GM23338 (cell line): ENCODE data around the gene SPANXD. TPM values are rescaled to one million over a fixed set of nuclear protein-coding genes. Genes with fewer than 3 reads are reported as not detected.

Experiments
- ATAC-seq: fragments of 200-7000 bp; cut with Tn5 transposase; 3 replicates; pipeline ENCODE4 v1.9.1; 2020
- DNase-seq: peaks from one replicate; pipeline ENCODE4 v3.0.0-alpha.2; 2015; ENCODE audit warnings: low spot score
- H2AFZ ChIP-seq: fragments of 200-600 bp; sonication (generic); 2 replicates; pipeline ENCODE4 v1.8.0; 2016; ENCODE audit warnings: antibody characterized with exemption, mild to moderate bottlenecking, moderate library complexity
- H3F3A ChIP-seq: fragments of 200-600 bp; sonication (generic); replicated peaks from 2 replicates; pipeline ENCODE4 v1.8.0; 2017; ENCODE audit warnings: antibody characterized with exemption, mixed run types, low read depth
- H3K27ac ChIP-seq: fragments of 200-600 bp; sonication (generic); 2 replicates; pipeline ENCODE4 v1.6.1; 2016; ENCODE audit warnings: low read depth
- H3K27me3 ChIP-seq: fragments of 200-600 bp; sonication (generic); 2 replicates; pipeline ENCODE4 v1.8.0; 2016; ENCODE audit warnings: mild to moderate bottlenecking, mixed run types, moderate library complexity; ENCODE audit not compliant: insufficient read depth
- H3K36me3 ChIP-seq: fragments of 200-600 bp; sonication (generic); 2 replicates; pipeline ENCODE4 v1.8.0; 2016; ENCODE audit warnings: mild to moderate bottlenecking; ENCODE audit not compliant: insufficient read depth
- H3K4me1 ChIP-seq: fragments of 200-600 bp; sonication (generic); 2 replicates; pipeline ENCODE4 v1.8.0; 2016; ENCODE audit warnings: mild to moderate bottlenecking, moderate library complexity; ENCODE audit not compliant: insufficient read depth
- H3K4me2 ChIP-seq: fragments of 200-600 bp; sonication (generic); 2 replicates; pipeline ENCODE4 v1.7.1; 2017; ENCODE audit warnings: mixed run types
- H3K4me3 ChIP-seq: fragments of 200-600 bp; sonication (generic); 2 replicates; pipeline ENCODE4 v1.6.1; 2016; ENCODE audit warnings: mixed run types
- H3K79me2 ChIP-seq: fragments of 200-600 bp; sonication (generic); replicated peaks from 2 replicates; pipeline ENCODE4 v1.8.0; 2017; ENCODE audit warnings: mild to moderate bottlenecking; ENCODE audit not compliant: insufficient read depth
- H3K9me2 ChIP-seq: fragments of 200-600 bp; sonication (generic); 2 replicates; pipeline ENCODE4 v1.8.0; 2017; ENCODE audit not compliant: insufficient read depth
- H4K20me1 ChIP-seq: fragments of 200-600 bp; sonication (generic); replicated peaks from 2 replicates; pipeline ENCODE4 v1.8.0; 2017; ENCODE audit warnings: mild to moderate bottlenecking; ENCODE audit not compliant: insufficient read depth
- H3K27ac Mint-ChIP-seq: 2 replicates; pipeline ENCODE4 v1.8.0; 2020; ENCODE audit warnings: inconsistent platforms, mild to moderate bottlenecking, moderate library complexity, mixed read lengths
- H3K27me3 Mint-ChIP-seq: 3 replicates; pipeline ENCODE4 v1.8.0; 2022; ENCODE audit warnings: low read depth, mild to moderate bottlenecking, moderate library complexity, mixed read lengths, inconsistent platforms; ENCODE audit not compliant: insufficient read depth, poor library complexity
- H3K36me3 Mint-ChIP-seq: 3 replicates; pipeline ENCODE4 v1.8.0; 2021; ENCODE audit warnings: low read depth, mild to moderate bottlenecking, inconsistent platforms, moderate library complexity, mixed read lengths
- H3K4me1 Mint-ChIP-seq: 3 replicates; pipeline ENCODE4 v1.8.0; 2020; ENCODE audit warnings: mild to moderate bottlenecking, inconsistent platforms, mixed read lengths
- H3K4me3 Mint-ChIP-seq: 3 replicates; pipeline ENCODE4 v1.8.0; 2021; ENCODE audit warnings: moderate library complexity, mild to moderate bottlenecking, inconsistent platforms, mixed read lengths
- H3K9me3 Mint-ChIP-seq: 3 replicates; pipeline ENCODE4 v1.8.0; 2020; ENCODE audit warnings: moderate library complexity, mild to moderate bottlenecking, inconsistent platforms, mixed read lengths
- CREB1 ChIP-seq: fragments of 250-450 bp; sonication (Bioruptor Pico); IDR thresholded peaks from 2 replicates; pipeline ENCODE4 v1.5.0; 2020; ENCODE audit warnings: low read depth, mild to moderate bottlenecking, moderate library complexity
- EZH2 ChIP-seq: fragments of 200-600 bp; sonication (generic); IDR thresholded peaks from one replicate; pipeline ENCODE4 v1.8.0; 2017; ENCODE audit warnings: antibody characterized with exemption, mild to moderate bottlenecking, low read depth; ENCODE audit not compliant: unreplicated experiment
- EZH2phosphoT487 ChIP-seq: fragments of 200-600 bp; sonication (generic); IDR thresholded peaks from one replicate; pipeline ENCODE4 v1.8.1; 2018; ENCODE audit warnings: antibody characterized with exemption; ENCODE audit not compliant: unreplicated experiment
- JUNB ChIP-seq: IDR thresholded peaks from one replicate; pipeline ENCODE4 v1.6.1; 2016; ENCODE audit warnings: antibody characterized with exemption; ENCODE audit not compliant: unreplicated experiment
- NANOG ChIP-seq: IDR thresholded peaks from 2 replicates; pipeline ENCODE4 v1.6.1; 2016; ENCODE audit warnings: antibody characterized with exemption, borderline replicate concordance
- STAT1 ChIP-seq: IDR thresholded peaks from one replicate; pipeline ENCODE4 v1.6.1; 2016; ENCODE audit warnings: antibody characterized with exemption; ENCODE audit not compliant: unreplicated experiment
- ZNF331 ChIP-seq: fragments of 250-450 bp; sonication (Bioruptor Pico); IDR thresholded peaks from 2 replicates; pipeline ENCODE4 v1.5.0; 2020; ENCODE audit warnings: low read depth, mild to moderate bottlenecking, moderate library complexity
- polyA plus RNA-seq: library from polyadenylated mRNA; unstranded; fragments of >200 nt; fragmentation: Nextera tagmentation; extraction: Ambion mirVana; gene quantifications from 2 replicates; pipeline ENCODE4 v1.2.1, GENCODE V29; 2016
- total RNA-seq: library from RNA; depleted of rRNA; stranded (reverse); fragments of >200 nt; shearing (Covaris generic); gene quantifications from 2 replicates; pipeline ENCODE4 v1.2.3, GENCODE V29; 2014
- TF ChIP-seq, protein P1 (sequence below), 2 experiments: fragments of 200-600 bp in 1 of 2; sonication (generic) in 1 of 2; conservative IDR thresholded peaks; 2 replicates each; pipeline versions ENCODE4 v1.5.1 to v1.6.1; 2016 to 2017; ENCODE audit warnings: antibody characterized with exemption in 2 of 2, low read depth in 2 of 2, mild to moderate bottlenecking in 2 of 2, moderate library complexity in 1 of 2
- TF ChIP-seq, protein P2 (sequence below): fragments of 250-450 bp; sonication (Bioruptor Pico); IDR thresholded peaks from 2 replicates; pipeline ENCODE4 v1.5.0; 2020; ENCODE audit warnings: mild to moderate bottlenecking, moderate library complexity
- TF ChIP-seq, protein P3 (sequence below): IDR thresholded peaks from one replicate; pipeline ENCODE4 v1.6.1; 2018; ENCODE audit warnings: antibody characterized with exemption; ENCODE audit not compliant: unreplicated experiment

SPANXD gene
- total and polyA plus RNA-seq, 2 experiments from 2014 or later = not detected

DNA sequence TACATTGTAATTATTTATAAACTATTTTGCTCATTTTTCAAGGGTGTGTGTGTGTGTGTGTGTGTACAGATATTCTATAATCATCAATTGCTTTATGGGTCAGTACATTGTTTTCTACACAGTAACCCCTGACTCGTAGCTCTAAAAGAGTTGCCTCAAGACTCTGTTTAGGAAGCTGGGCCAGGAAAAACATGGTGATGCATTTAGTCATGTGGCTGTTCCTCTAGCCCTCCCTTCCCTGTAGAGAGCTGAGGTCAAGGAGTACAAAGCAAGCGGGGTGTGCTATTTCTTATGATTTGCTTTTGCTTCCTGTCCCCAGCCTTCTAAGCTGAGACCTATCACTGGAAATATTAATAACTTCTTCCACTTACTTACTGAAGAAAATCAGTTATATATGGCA, 34.8 kb upstream of the SPANXD start:
- Histone ChIP-seq H3K79me2 (no peaks in the 10 kb centered on the region), H3K27me3 (no peaks in the 10 kb centered on the region), H3K4me1 (no peaks in the 10 kb centered on the region), H3F3A (no peaks in the 10 kb centered on the region), H3K27ac (no peak overlapping the region), H4K20me1 (no peaks in the 10 kb centered on the region), H2AFZ (no peak overlapping the region), H3K4me2 (no peak overlapping the region), H3K9me2 (no peaks in the 10 kb centered on the region), H3K4me3 (no peak overlapping the region), H3K36me3 (no peaks in the 10 kb centered on the region)
- H3K27me3 Mint-ChIP-seq = no peaks in the 10 kb centered on the region
- TF ChIP-seq, protein P1, sequence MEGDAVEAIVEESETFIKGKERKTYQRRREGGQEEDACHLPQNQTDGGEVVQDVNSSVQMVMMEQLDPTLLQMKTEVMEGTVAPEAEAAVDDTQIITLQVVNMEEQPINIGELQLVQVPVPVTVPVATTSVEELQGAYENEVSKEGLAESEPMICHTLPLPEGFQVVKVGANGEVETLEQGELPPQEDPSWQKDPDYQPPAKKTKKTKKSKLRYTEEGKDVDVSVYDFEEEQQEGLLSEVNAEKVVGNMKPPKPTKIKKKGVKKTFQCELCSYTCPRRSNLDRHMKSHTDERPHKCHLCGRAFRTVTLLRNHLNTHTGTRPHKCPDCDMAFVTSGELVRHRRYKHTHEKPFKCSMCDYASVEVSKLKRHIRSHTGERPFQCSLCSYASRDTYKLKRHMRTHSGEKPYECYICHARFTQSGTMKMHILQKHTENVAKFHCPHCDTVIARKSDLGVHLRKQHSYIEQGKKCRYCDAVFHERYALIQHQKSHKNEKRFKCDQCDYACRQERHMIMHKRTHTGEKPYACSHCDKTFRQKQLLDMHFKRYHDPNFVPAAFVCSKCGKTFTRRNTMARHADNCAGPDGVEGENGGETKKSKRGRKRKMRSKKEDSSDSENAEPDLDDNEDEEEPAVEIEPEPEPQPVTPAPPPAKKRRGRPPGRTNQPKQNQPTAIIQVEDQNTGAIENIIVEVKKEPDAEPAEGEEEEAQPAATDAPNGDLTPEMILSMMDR (conservative IDR thresholded peaks at IDR 0.05; ENCODE audit: low read depth in 2 of 2) = no peak
- TF ChIP-seq ZNF331 (CRISPR knock-in tag) (no peak), EZH2phosphoT487 (no peak), STAT1 (no peak), EZH2 (no peak), CREB1 (CRISPR knock-in tag) (no peak), JUNB (no peak), NANOG (no peak)
- TF ChIP-seq, protein P2, sequence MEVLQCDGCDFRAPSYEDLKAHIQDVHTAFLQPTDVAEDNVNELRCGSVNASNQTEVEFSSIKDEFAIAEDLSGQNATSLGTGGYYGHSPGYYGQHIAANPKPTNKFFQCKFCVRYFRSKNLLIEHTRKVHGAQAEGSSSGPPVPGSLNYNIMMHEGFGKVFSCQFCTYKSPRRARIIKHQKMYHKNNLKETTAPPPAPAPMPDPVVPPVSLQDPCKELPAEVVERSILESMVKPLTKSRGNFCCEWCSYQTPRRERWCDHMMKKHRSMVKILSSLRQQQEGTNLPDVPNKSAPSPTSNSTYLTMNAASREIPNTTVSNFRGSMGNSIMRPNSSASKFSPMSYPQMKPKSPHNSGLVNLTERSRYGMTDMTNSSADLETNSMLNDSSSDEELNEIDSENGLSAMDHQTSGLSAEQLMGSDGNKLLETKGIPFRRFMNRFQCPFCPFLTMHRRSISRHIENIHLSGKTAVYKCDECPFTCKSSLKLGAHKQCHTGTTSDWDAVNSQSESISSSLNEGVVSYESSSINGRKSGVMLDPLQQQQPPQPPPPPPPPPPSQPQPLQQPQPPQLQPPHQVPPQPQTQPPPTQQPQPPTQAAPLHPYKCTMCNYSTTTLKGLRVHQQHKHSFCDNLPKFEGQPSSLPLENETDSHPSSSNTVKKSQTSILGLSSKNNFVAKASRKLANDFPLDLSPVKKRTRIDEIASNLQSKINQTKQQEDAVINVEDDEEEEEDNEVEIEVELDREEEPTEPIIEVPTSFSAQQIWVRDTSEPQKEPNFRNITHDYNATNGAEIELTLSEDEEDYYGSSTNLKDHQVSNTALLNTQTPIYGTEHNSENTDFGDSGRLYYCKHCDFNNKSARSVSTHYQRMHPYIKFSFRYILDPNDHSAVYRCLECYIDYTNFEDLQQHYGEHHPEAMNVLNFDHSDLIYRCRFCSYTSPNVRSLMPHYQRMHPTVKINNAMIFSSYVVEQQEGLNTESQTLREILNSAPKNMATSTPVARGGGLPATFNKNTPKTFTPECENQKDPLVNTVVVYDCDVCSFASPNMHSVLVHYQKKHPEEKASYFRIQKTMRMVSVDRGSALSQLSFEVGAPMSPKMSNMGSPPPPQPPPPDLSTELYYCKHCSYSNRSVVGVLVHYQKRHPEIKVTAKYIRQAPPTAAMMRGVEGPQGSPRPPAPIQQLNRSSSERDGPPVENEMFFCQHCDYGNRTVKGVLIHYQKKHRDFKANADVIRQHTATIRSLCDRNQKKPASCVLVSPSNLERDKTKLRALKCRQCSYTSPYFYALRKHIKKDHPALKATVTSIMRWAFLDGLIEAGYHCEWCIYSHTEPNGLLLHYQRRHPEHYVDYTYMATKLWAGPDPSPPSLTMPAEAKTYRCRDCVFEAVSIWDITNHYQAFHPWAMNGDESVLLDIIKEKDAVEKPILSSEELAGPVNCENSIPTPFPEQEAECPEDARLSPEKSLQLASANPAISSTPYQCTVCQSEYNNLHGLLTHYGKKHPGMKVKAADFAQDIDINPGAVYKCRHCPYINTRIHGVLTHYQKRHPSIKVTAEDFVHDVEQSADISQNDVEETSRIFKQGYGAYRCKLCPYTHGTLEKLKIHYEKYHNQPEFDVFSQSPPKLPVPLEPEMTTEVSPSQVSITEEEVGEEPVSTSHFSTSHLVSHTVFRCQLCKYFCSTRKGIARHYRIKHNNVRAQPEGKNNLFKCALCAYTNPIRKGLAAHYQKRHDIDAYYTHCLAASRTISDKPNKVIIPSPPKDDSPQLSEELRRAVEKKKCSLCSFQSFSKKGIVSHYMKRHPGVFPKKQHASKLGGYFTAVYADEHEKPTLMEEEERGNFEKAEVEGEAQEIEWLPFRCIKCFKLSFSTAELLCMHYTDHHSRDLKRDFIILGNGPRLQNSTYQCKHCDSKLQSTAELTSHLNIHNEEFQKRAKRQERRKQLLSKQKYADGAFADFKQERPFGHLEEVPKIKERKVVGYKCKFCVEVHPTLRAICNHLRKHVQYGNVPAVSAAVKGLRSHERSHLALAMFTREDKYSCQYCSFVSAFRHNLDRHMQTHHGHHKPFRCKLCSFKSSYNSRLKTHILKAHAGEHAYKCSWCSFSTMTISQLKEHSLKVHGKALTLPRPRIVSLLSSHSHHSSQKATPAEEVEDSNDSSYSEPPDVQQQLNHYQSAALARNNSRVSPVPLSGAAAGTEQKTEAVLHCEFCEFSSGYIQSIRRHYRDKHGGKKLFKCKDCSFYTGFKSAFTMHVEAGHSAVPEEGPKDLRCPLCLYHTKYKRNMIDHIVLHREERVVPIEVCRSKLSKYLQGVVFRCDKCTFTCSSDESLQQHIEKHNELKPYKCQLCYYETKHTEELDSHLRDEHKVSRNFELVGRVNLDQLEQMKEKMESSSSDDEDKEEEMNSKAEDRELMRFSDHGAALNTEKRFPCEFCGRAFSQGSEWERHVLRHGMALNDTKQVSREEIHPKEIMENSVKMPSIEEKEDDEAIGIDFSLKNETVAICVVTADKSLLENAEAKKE (CRISPR knock-in tag) = no peak
- TF ChIP-seq, protein P3, sequence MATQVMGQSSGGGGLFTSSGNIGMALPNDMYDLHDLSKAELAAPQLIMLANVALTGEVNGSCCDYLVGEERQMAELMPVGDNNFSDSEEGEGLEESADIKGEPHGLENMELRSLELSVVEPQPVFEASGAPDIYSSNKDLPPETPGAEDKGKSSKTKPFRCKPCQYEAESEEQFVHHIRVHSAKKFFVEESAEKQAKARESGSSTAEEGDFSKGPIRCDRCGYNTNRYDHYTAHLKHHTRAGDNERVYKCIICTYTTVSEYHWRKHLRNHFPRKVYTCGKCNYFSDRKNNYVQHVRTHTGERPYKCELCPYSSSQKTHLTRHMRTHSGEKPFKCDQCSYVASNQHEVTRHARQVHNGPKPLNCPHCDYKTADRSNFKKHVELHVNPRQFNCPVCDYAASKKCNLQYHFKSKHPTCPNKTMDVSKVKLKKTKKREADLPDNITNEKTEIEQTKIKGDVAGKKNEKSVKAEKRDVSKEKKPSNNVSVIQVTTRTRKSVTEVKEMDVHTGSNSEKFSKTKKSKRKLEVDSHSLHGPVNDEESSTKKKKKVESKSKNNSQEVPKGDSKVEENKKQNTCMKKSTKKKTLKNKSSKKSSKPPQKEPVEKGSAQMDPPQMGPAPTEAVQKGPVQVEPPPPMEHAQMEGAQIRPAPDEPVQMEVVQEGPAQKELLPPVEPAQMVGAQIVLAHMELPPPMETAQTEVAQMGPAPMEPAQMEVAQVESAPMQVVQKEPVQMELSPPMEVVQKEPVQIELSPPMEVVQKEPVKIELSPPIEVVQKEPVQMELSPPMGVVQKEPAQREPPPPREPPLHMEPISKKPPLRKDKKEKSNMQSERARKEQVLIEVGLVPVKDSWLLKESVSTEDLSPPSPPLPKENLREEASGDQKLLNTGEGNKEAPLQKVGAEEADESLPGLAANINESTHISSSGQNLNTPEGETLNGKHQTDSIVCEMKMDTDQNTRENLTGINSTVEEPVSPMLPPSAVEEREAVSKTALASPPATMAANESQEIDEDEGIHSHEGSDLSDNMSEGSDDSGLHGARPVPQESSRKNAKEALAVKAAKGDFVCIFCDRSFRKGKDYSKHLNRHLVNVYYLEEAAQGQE = no peak
- no peaks in the 10 kb centered on the region for H3K4me1 Mint-ChIP-seq
- no peak overlapping the region for H3K27ac Mint-ChIP-seq
- H3K4me3 Mint-ChIP-seq = no peak overlapping the region
- DNase-seq (no peak), ATAC-seq (no peak)
- no peaks in the 10 kb centered on the region for H3K9me3 Mint-ChIP-seq
- H3K36me3 Mint-ChIP-seq = no peaks in the 10 kb centered on the region
